ENCODE measurements around the gene CACNA1H.

The CACNA1H gene

GRCh38 chr16:1143761-1144450 lies 9.0 kb upstream of the CACNA1H start:
- no peak for DNase-seq

- no peak for DNase-seq
These were observed 8.2 kb upstream of the CACNA1H start for GRCh38 chr16:1144476-1145382.

GRCh38 chr16:1145383-1146100 lies 7.4 kb upstream of the CACNA1H start:
- no peak for DNase-seq

DNA sequence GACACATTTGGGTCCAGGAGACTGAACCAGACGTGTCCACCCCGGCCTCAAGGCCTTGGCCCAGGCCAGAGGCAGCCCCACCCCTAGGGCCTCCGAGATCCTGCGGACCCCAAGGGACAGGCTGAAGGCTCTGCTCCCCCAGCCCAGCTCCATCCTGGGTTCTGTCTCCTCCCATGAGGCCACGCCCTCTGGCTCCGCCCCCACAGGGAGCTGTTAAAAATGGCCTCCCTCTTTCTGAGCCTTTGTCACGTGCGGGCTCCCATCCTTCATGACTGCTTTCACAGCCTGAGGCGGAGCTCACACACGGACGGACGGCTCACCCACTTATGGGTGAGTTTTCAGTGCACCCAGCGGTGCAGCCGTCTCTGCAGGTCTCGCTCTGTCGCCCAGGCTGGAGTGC lies 6.5 kb upstream of the CACNA1H start:
- no peak for DNase-seq

DNA sequence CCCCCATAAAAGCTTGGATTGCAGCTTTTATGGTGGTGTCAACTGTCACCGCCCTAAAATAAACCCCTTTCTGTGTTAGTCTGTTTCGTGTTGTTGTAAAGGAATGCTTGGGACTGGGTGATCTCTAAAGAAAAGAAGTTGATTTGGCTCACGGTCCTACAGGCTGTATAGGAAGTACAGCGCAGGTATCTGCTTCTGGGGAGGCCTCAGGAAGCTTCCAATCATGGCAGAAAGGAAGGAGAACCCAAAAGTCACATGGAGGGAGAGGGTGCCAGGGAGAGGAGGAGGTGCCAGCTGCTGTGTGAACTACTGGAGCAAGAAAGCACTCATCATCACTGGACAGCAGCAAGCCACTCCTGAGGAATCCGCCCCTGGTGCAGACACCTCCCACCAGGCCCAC lies 5.9 kb upstream of the CACNA1H start:
- DNase-seq = no peak

DNA sequence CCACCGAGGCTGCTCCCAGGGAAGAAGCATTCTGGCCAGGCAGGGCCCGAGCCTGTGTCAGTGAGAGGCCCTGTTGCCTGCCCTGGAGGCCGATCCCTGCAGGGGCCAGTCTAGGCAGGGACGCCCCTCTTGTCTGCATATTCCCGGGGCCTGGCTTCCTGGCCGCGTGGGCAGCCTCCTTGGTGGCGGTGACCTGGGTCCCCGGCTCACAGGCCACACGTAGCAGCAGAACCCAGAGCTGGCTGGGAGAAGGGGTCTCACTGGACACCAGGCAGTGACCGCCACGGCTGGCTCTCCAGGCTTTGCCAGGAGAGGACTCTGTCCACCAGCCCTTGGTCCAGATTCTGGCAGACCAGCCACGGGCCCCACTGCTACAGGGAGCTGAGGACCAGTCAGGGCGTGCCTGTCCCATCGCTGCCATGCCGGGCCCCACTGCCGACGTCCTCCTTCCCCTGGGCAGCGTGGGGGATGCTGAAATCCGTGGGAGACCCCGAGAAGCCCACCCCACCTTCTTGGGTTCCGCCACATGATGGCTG lies 3.7 kb upstream of the CACNA1H start:
- DNase-seq = no peak

GRCh38 chr16:1150511-1150982 lies 2.4 kb upstream of the CACNA1H start:
- no peak for DNase-seq

- DNase-seq = no peak
These were observed 1.3 kb upstream of the CACNA1H start for GRCh38 chr16:1151424-1152122.

- no peak for DNase-seq
These were observed 725 bp upstream of the CACNA1H start for GRCh38 chr16:1152123-1152638.

- no peak for DNase-seq
These were observed 714 bp downstream of the CACNA1H start for GRCh38 chr16:1153480-1154160.

GRCh38 chr16:1154291-1154886 lies 1.5 kb downstream of the CACNA1H start:
- DNase-seq = no peak

GRCh38 chr16:1154887-1155331 lies 2.0 kb downstream of the CACNA1H start:
- DNase-seq = no peak

DNA sequence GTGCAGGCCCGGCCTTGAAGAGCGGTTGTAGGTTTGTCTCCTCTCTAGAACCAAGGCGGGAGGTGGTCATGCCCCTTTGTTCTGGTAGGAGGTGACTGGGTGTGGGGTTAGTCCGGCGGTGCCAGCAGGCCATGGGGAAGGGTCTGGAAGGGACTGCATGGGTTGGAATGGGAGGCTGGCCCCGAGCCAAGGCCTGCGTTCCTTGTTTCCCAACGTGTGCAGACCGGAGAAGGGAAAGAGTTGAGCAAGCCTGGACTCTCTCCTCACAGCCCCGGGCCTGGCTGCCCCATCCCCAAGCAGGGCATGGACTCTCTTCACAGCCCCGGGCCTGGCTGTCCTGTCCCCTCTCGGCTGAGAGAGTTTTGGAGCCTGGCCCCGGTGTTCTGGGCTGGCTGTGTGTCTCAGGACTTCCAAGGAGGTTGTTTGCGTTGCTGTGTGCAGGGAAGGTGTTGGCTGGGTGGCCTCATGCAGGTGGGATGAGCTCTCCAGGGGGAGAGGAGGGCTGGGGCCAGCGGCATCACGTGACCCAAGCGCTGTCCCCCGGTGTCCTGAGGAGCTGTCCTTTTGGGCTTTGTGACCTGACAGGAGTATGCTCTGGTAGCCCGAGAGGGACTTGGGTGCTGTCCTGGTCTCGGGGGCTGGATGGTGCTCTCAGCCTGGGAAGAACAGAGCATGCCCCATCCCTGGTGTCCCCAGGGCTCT lies 2.6 kb downstream of the CACNA1H start:
- DNase-seq = no peak

- no peak for DNase-seq
These were observed 3.4 kb downstream of the CACNA1H start for GRCh38 chr16:1156055-1156982.

- no peak for DNase-seq
These were observed 4.2 kb downstream of the CACNA1H start for GRCh38 chr16:1156983-1157638.

DNA sequence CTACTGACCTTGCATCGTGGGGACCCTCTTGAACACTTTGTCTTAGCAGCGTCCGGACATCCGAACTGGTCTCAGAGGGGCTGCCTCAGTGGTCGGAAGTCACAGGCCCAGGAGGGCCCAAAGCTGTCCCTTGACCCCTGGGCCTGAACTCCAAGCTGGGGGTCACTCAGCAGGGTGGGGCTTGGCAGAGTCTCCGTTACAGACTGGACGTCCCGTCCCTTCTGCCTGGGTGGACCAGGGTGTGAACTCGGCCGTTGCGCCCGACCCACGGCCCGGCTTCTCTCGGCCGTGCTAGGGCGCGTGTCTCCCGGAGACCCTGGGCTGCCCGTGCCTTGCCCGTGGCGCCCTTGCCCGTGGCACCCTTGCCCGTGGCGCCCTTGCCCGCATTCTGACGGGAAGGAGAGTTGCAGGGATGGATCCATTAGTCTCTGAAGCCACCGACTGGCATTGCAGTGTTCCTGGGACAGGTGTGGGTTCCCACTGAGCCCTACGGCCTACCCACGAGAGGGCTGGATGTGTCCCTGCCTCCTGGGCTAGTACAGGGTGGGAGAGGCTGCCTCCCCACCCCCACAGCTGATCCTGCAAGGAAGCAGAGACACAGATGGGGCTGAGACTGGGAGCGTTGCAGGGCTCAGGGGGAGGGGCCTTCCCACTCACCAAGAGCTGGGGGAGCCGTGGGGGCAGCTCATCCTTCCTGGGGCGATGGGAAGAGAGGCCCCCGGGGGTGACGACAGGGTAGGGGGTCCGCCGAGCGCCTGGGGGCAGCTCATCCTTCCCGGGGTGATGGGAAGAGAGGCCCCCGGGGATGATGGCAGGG lies 4.9 kb downstream of the CACNA1H start:
- DNase-seq = no peak

DNA sequence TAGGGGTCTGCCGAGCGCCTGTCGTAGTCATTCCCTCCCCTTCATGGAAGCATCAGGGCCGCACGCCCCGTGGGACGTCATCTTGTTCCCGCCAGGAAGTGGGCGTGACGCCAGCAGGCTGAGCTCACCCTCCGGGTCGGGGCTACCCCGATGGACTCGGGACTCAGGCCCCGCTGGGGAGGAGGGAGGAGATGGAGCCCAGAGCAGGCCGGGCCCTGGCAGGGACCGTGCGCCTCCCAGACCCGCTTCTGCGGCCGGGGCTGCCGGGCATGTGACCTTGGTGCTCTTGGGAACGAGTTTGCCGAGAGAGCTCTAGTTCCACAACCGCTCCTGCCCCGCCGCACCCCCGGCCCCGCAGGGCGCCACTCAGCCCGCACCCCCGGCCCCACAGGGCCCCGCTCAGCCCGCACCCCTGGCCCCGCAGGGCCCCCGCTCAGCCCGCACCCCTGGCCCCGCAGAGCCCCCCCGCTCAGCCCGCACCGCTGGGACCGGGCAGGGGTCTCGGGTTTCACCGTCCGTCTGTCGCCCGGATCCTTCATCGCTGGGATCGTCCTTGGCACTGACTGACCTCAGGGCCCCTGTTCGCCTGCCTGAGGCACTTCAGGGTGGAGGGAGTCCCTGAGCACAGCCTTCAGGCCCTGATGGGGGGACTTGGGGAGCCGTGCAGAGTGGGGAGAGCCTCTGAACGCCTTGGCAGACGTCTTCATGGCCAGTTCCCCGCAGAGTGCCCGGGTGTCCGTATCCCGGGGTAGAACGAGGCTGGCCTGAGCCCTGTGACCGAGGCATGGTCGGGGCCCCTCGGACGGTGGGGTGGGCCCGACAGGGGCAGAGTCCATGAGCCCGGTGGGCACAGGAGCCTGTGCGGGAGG lies 5.8 kb downstream of the CACNA1H start:
- DNase-seq = no peak

All from T1000 (cell line).